ENCODE measurements around the gene KCTD2. TPM values are rescaled to one million over a fixed set of nuclear protein-coding genes. Genes with fewer than 3 reads are reported as not detected.

The KCTD2 gene
- total RNA-seq, 1 experiment from 2014 or later = 34.9 TPM

GRCh38 chr17:75061055-75061438 lies 14.0 kb downstream of the KCTD2 start:
- no TSS peak for BruUV-seq (replicated peaks)
- ChIA-PET CTCF (interaction anchor here (1.4 kb wide), 1 partner anchor 100 kb away, joined by 5 read pairs; no protein-coding TSS in a partner anchor), POLR2A (interaction anchor here (0.6 to 0.9 kb wide), 2 partner anchors 15 to 292 kb away, joined by 3 to 10 read pairs; no protein-coding TSS in a partner anchor)
- Histone ChIP-seq H3K4me3 (ENCODE audit: low read depth in 2 of 2, low read length in 2 of 2) (no peak overlapping the region), H3K36me3 (ENCODE audit: control insufficient read depth, insufficient read depth, low read length) (peaks cover 6% of the 10 kb centered on the region; the same call in 1 of the 2 replicates), H3K9me3 (ENCODE audit: control insufficient read depth, insufficient read depth, low read depth, low read length) (no peaks in the 10 kb centered on the region), H3K4me1 (ENCODE audit: control insufficient read depth, insufficient read depth, low read length) (no peaks in the 10 kb centered on the region), H3K27ac (ENCODE audit: low read length) (no peak overlapping the region), H3K27me3 (ENCODE audit: control insufficient read depth, insufficient read depth, low read length) (no peaks in the 10 kb centered on the region)
- ATAC-seq (no peak), DNase-seq (ENCODE audit: low read depth, low spot score) (no peak)
- intact Hi-C loops (cut with micrococcal nuclease; ENCODE audit: unreplicated experiment) = no loop called here
- TF ChIP-seq CTCF (IDR thresholded peaks at IDR 0.05) (no peak), TCF7L2 (IDR thresholded peaks at IDR 0.05; ENCODE audit: low read depth, low read length) (no peak), POLR2AphosphoS5 (IDR thresholded peaks at IDR 0.05; ENCODE audit: low read depth, low read length) (no peak), REST (IDR thresholded peaks at IDR 0.05; ENCODE audit: insufficient read depth in 1 of 2, low read depth in 2 of 2, low read length in 1 of 2) (no peak), SIN3A (IDR thresholded peaks at IDR 0.05; ENCODE audit: borderline replicate concordance, insufficient read depth, low read depth, low read length) (no peak)
- in situ Hi-C loops (cut with HindIII; ENCODE audit: low pct_unique_long_range_greater_than_20kb, low sequenced_read_pairs) = no loop called here

- Histone ChIP-seq H3K36me3 (ENCODE audit: control insufficient read depth, insufficient read depth, low read length) (0 out of 2 replicates have a peak, but pooled peaks cover 2% of the 10 kb centered on the region), H3K27me3 (ENCODE audit: control insufficient read depth, insufficient read depth, low read length) (no peaks in the 10 kb centered on the region), H3K9me3 (ENCODE audit: control insufficient read depth, insufficient read depth, low read depth, low read length) (no peaks in the 10 kb centered on the region), H3K4me3 (ENCODE audit: low read depth in 2 of 2, low read length in 2 of 2) (no peak overlapping the region), H3K4me1 (ENCODE audit: control insufficient read depth, insufficient read depth, low read length) (no peaks in the 10 kb centered on the region), H3K27ac (ENCODE audit: low read length) (no peak overlapping the region)
- ChIA-PET CTCF (interaction anchor here (1.4 kb wide), 1 partner anchor 100 kb away, joined by 5 read pairs; no protein-coding TSS in a partner anchor), POLR2A (interaction anchor here (0.6 kb wide), 1 partner anchor 291 kb away, joined by 3 read pairs; no protein-coding TSS in a partner anchor)
- TF ChIP-seq POLR2AphosphoS5 (IDR thresholded peaks at IDR 0.05; ENCODE audit: low read depth, low read length) = no peak
- TF ChIP-seq SIN3A (IDR thresholded peaks at IDR 0.05; ENCODE audit: borderline replicate concordance, insufficient read depth, low read depth, low read length) = no peak
- no peak for TF ChIP-seq REST (IDR thresholded peaks at IDR 0.05; ENCODE audit: insufficient read depth in 1 of 2, low read depth in 2 of 2, low read length in 1 of 2)
- TF ChIP-seq TCF7L2 (IDR thresholded peaks at IDR 0.05; ENCODE audit: low read depth, low read length) = no peak
- no peak for TF ChIP-seq CTCF (IDR thresholded peaks at IDR 0.05)
- BruUV-seq (replicated peaks) = no TSS peak
- no peak for ATAC-seq
- no peak for DNase-seq (ENCODE audit: low read depth, low spot score)
- intact Hi-C loops (cut with micrococcal nuclease; ENCODE audit: unreplicated experiment) = no loop called here
- in situ Hi-C loops (cut with HindIII; ENCODE audit: low pct_unique_long_range_greater_than_20kb, low sequenced_read_pairs) = no loop called here
Observed at GRCh38 chr17:75061618-75062017, 14.6 kb downstream of the KCTD2 start.

All from Panc1 (cell line).